Progenitor cell of endocrine pancreas (in vitro differentiated cells): ENCODE results near the gene GPER1. TPM values are rescaled to one million over a fixed set of nuclear protein-coding genes. Genes with fewer than 3 reads are reported as not detected.

Experiments
- DNase-seq: peaks from one replicate; pipeline ENCODE4 v3.0.0; 2021; ENCODE audit warnings: low spot score; ENCODE audit not compliant: unreplicated experiment
- H3K27ac Mint-ChIP-seq: 2 replicates; pipeline ENCODE4 v1.8.0; 2021; ENCODE audit warnings: mild to moderate bottlenecking, moderate library complexity, mixed read lengths
- H3K27me3 Mint-ChIP-seq: 2 replicates; pipeline ENCODE4 v1.8.0; 2021; ENCODE audit warnings: mixed read lengths
- H3K36me3 Mint-ChIP-seq: 2 replicates; pipeline ENCODE4 v1.8.0; 2022; ENCODE audit warnings: mixed read lengths; ENCODE audit not compliant: insufficient read depth
- H3K4me1 Mint-ChIP-seq: 2 replicates; pipeline ENCODE4 v1.8.0; 2021; ENCODE audit warnings: low read depth, mixed read lengths
- H3K4me3 Mint-ChIP-seq: 2 replicates; pipeline ENCODE4 v1.8.0; 2021; ENCODE audit warnings: low read depth, mild to moderate bottlenecking, moderate library complexity, mixed read lengths
- H3K9me3 Mint-ChIP-seq: 2 replicates; pipeline ENCODE4 v1.8.0; 2021; ENCODE audit warnings: low read depth, mixed read lengths
- CTCF ChIP-seq: fragments of 200-600 bp; sonication (generic); IDR thresholded peaks from one replicate; pipeline ENCODE4 v1.5.0; 2021; ENCODE audit warnings: antibody characterized with exemption, mild to moderate bottlenecking; ENCODE audit not compliant: unreplicated experiment
- total RNA-seq: library from RNA; stranded (reverse); gene quantifications from 2 replicates; pipeline ENCODE4 v1.2.1, GENCODE V29; 2021

GPER1 gene
- total RNA-seq, 1 donor from 2014 or later: 0.50 TPM

- H3K27ac Mint-ChIP-seq: no peak overlapping the region
- peaks cover 10% of the 10 kb centered on the region for H3K9me3 Mint-ChIP-seq
- no peak overlapping the region for H3K4me3 Mint-ChIP-seq
- H3K27me3 Mint-ChIP-seq: no peaks in the 10 kb centered on the region
- TF ChIP-seq CTCF: no peak
- no peaks in the 10 kb centered on the region for H3K4me1 Mint-ChIP-seq
- DNase-seq: no peak
- H3K36me3 Mint-ChIP-seq: peaks cover 18% of the 10 kb centered on the region
Measured at GRCh38 chr7:1129431-1129830, 41.5 kb downstream of the GPER1 start.

- peaks cover under 1% of the 10 kb centered on the region for H3K4me1 Mint-ChIP-seq
- H3K36me3 Mint-ChIP-seq: peaks cover 22% of the 10 kb centered on the region
- peaks cover 12% of the 10 kb centered on the region for H3K9me3 Mint-ChIP-seq
- H3K27ac Mint-ChIP-seq: no peak overlapping the region
- no peak overlapping the region for H3K4me3 Mint-ChIP-seq
- H3K27me3 Mint-ChIP-seq: no peaks in the 10 kb centered on the region
- TF ChIP-seq CTCF: no peak
- no peak for DNase-seq
Measured at GRCh38 chr7:1130021-1130990, 42.4 kb downstream of the GPER1 start.

- Mint-ChIP-seq H3K27me3 (no peaks in the 10 kb centered on the region), H3K9me3 (peaks cover 12% of the 10 kb centered on the region)
- no peak for TF ChIP-seq CTCF
Measured at GRCh38 chr7:1131471-1132265, 43.8 kb downstream of the GPER1 start.

GRCh38 chr7:1134951-1135350 is 47.0 kb downstream of the GPER1 start:
- no peak overlapping the region for H3K27ac Mint-ChIP-seq
- no peak overlapping the region for H3K4me3 Mint-ChIP-seq

More at GRCh38 chr7:1131471-1132265, 43.8 kb downstream of the GPER1 start:
- Mint-ChIP-seq H3K4me1 (peaks cover 3% of the 10 kb centered on the region), H3K27ac (no peak overlapping the region), H3K4me3 (no peak overlapping the region), H3K36me3 (peaks cover 20% of the 10 kb centered on the region)
- no peak for DNase-seq

More at GRCh38 chr7:1134951-1135350, 47.0 kb downstream of the GPER1 start:
- Mint-ChIP-seq H3K36me3 (peaks cover 19% of the 10 kb centered on the region), H3K4me1 (peaks cover 14% of the 10 kb centered on the region), H3K27me3 (no peaks in the 10 kb centered on the region), H3K9me3 (peaks cover 12% of the 10 kb centered on the region)
- no peak for DNase-seq
- no peak for TF ChIP-seq CTCF
